Brain microvascular endothelial cell (primary cell): ENCODE measurements around the gene USP32.
"Not testable (repeated sequence)": the region's sequence is repeated elsewhere in the genome, so short reads cannot be mapped to it uniquely, and the experiment has no call there.

ENCODE experiments used
- DNase-seq: peaks from one replicate; pipeline ENCODE4 v3.0.0-alpha.2; 2020
- H3K27ac ChIP-seq: fragments of 250-450 bp; sonication (Bioruptor Pico); 2 replicates; pipeline ENCODE4 v1.5.1; 2020; ENCODE audit warnings: mild to moderate bottlenecking, moderate library complexity
- H3K27me3 ChIP-seq: fragments of 250-450 bp; sonication (Bioruptor Pico); replicated peaks from 2 replicates; pipeline ENCODE4 v1.5.1; 2020; ENCODE audit warnings: mild to moderate bottlenecking
- H3K36me3 ChIP-seq: fragments of 250-450 bp; sonication (Bioruptor Pico); replicated peaks from 2 replicates; pipeline ENCODE4 v1.5.1; 2020; ENCODE audit warnings: mild to moderate bottlenecking
- H3K4me3 ChIP-seq: 2 replicates; pipeline ENCODE4 v1.5.1; 2011; ENCODE audit warnings: low read depth, mild to moderate bottlenecking, control low read depth, low read length, moderate library complexity
- in situ Hi-C: cut with HindIII; loops from 2 replicates; pipeline ENCODE4 v1.10.0; 2017; ENCODE audit warnings: low sequenced_read_pairs, low pct_ligation_motif_present
- TF ChIP-seq, protein P1 (sequence below): IDR thresholded peaks from 2 replicates; pipeline ENCODE4 v1.5.1; 2011; ENCODE audit warnings: low read depth, mild to moderate bottlenecking, moderate library complexity, low read length, control low read depth, inconsistent platforms; ENCODE audit errors: missing control alignments

Gene USP32

GRCh38 chr17:60426596-60426995, 34.7 kb upstream of the USP32 start:
- H3K27me3 ChIP-seq, result no peaks in the 10 kb centered on the region
- in situ Hi-C loops, result no loop called here
- no peaks in the 10 kb centered on the region for H3K36me3 ChIP-seq
- no peak overlapping the region for H3K4me3 ChIP-seq
- DNase-seq, result no peak
- TF ChIP-seq, protein P1, sequence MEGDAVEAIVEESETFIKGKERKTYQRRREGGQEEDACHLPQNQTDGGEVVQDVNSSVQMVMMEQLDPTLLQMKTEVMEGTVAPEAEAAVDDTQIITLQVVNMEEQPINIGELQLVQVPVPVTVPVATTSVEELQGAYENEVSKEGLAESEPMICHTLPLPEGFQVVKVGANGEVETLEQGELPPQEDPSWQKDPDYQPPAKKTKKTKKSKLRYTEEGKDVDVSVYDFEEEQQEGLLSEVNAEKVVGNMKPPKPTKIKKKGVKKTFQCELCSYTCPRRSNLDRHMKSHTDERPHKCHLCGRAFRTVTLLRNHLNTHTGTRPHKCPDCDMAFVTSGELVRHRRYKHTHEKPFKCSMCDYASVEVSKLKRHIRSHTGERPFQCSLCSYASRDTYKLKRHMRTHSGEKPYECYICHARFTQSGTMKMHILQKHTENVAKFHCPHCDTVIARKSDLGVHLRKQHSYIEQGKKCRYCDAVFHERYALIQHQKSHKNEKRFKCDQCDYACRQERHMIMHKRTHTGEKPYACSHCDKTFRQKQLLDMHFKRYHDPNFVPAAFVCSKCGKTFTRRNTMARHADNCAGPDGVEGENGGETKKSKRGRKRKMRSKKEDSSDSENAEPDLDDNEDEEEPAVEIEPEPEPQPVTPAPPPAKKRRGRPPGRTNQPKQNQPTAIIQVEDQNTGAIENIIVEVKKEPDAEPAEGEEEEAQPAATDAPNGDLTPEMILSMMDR, result no peak
- no peak overlapping the region for H3K27ac ChIP-seq

- in situ Hi-C loops, result no loop called here
- no peak overlapping the region for H3K4me3 ChIP-seq
- no peak overlapping the region for H3K27ac ChIP-seq
- no peak for DNase-seq
- no peaks in the 10 kb centered on the region for H3K27me3 ChIP-seq
- TF ChIP-seq, protein P1, result no peak
- H3K36me3 ChIP-seq, result no peaks in the 10 kb centered on the region
These were observed 33.7 kb upstream of the USP32 start for GRCh38 chr17:60425626-60426025.

GRCh38 chr17:60423865-60424264, 31.9 kb upstream of the USP32 start:
- H3K4me3 ChIP-seq, result no peak overlapping the region
- no peaks in the 10 kb centered on the region for H3K27me3 ChIP-seq
- H3K36me3 ChIP-seq, result no peaks in the 10 kb centered on the region
- DNase-seq, result no peak
- in situ Hi-C loops, result loop anchor here (25.0 kb wide), 1 partner anchor 187 kb away; no protein-coding TSS in a partner anchor
- H3K27ac ChIP-seq, result no peak overlapping the region
- TF ChIP-seq, protein P1, result no peak

DNA sequence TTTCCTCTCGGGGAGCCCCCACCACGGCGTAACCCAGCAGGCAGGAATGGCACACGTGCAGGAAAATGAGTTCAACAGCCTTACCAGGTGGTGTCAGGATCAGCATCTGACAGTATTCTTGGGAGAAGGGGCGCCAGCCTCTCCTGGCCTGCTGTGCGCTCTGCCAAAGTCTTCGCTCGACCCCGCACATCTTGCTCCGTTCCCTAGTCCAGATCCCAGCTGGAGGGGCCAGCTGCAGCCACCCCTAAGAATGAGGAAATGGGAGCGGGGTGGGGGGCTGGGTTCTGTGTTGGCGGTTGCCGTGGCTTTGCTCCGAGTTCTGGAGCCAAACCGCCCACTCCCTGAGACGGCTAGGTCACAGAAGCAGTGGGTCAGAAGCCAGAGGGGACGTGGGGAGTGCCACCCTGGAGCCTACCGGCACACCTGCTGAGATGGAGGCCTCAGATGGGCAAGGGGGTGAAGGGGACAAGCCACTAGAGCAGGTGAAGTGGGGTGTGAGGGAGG, 30.3 kb upstream of the USP32 start, which contains the start of gene CHCT1:
Gene CHCT1, plus strand, starts transcription at position 328 of the 504 bp plus-strand sequence. Its CDS starts 104 bp downstream, at position 432.
- H3K36me3 ChIP-seq, result no peaks in the 10 kb centered on the region
- H3K4me3 ChIP-seq, result peak within 1 kb of the TSS; percentile 56
- in situ Hi-C loops, result loop anchor here (25.0 kb wide), 1 partner anchor 185 kb away; no protein-coding TSS in a partner anchor
- no peak for DNase-seq
- H3K27ac ChIP-seq, result no peak within 1 kb of the TSS
- TF ChIP-seq, protein P1, result no peak
- no peaks in the 10 kb centered on the region for H3K27me3 ChIP-seq

- DNase-seq, result peak; percentile 25
- H3K4me3 ChIP-seq, result peak overlapping the region; percentile 56
- no peaks in the 10 kb centered on the region for H3K36me3 ChIP-seq
- H3K27me3 ChIP-seq, result no peaks in the 10 kb centered on the region
- in situ Hi-C loops, result loop anchor here (25.0 kb wide), 1 partner anchor 184 kb away; no protein-coding TSS in a partner anchor
- TF ChIP-seq, protein P1, result peak; percentile 95
- no peak overlapping the region for H3K27ac ChIP-seq
These were observed 29.6 kb upstream of the USP32 start for GRCh38 chr17:60421273-60422161.

GRCh38 chr17:60419875-60420274, 27.9 kb upstream of the USP32 start:
- not testable (repeated sequence) for H3K36me3 ChIP-seq, H3K4me3 ChIP-seq, H3K27ac ChIP-seq, H3K27me3 ChIP-seq, DNase-seq
- in situ Hi-C loops, result loop anchor here (25.0 kb wide), 1 partner anchor 183 kb away; no protein-coding TSS in a partner anchor

GRCh38 chr17:60419003-60419402, 27.1 kb upstream of the USP32 start:
- not testable (repeated sequence) for H3K27me3 ChIP-seq, H3K27ac ChIP-seq, DNase-seq, H3K36me3 ChIP-seq, H3K4me3 ChIP-seq
- in situ Hi-C loops, result loop anchor here (25.0 kb wide), 1 partner anchor 182 kb away; no protein-coding TSS in a partner anchor
